ENCODE data around the gene ITPR1.

The ITPR1 gene

GRCh38 chr3:4698125-4698821 is 205.1 kb downstream of the ITPR1 start:
- Histone ChIP-seq H4K8ac (ENCODE audit: low read length) (no peak overlapping the region), H3K9ac (ENCODE audit: low read length) (no peak overlapping the region), H3K27ac (ENCODE audit: low read length, poor library complexity, severe bottlenecking) (no peak overlapping the region), H3K4me1 (ENCODE audit: control insufficient read depth, insufficient read depth, low read depth, low read length) (no peaks in the 10 kb centered on the region), H3K4me3 (ENCODE audit: insufficient read depth in 1 of 2, low read depth in 1 of 2, low read length in 2 of 2) (no peak overlapping the region), H3K23ac (ENCODE audit: low read length in 2 of 2) (no peak overlapping the region), H3K27me3 (ENCODE audit: control insufficient read depth in 1 of 2, insufficient read depth in 1 of 2, low read length in 2 of 2) (no peaks in the 10 kb centered on the region), H2BK12ac (ENCODE audit: low read length in 2 of 2) (no peak overlapping the region), H3K4ac (ENCODE audit: low read depth in 1 of 2, low read length in 2 of 2) (no peak overlapping the region), H3K18ac (ENCODE audit: low read depth in 1 of 2, low read length in 2 of 2) (no peak overlapping the region), H2BK120ac (ENCODE audit: low read depth, low read length) (no peak overlapping the region), H2BK5ac (ENCODE audit: low read depth, low read length, poor library complexity, severe bottlenecking) (no peak overlapping the region), H2AFZ (ENCODE audit: low read depth, low read length) (no peak overlapping the region), H2AK5ac (ENCODE audit: low read length, severe bottlenecking) (no peak overlapping the region), H3K9me3 (ENCODE audit: control insufficient read depth, low read length) (no peaks in the 10 kb centered on the region), H3K79me1 (replicated peaks; ENCODE audit: low read length, poor library complexity, severe bottlenecking) (no peaks in the 10 kb centered on the region), H3K4me2 (ENCODE audit: low read length, poor library complexity, severe bottlenecking) (no peak overlapping the region), H2BK15ac (ENCODE audit: low read depth, poor library complexity, severe bottlenecking) (no peak overlapping the region), H4K91ac (ENCODE audit: low read length) (no peak overlapping the region), H3K36me3 (ENCODE audit: control insufficient read depth in 1 of 2, insufficient read depth in 2 of 2, low read depth in 1 of 2, low read length in 2 of 2) (no peaks in the 10 kb centered on the region), H3K14ac (ENCODE audit: low read length in 2 of 2) (no peak overlapping the region)
- WGBS = no CpG with 5 or more reads among the region's 3 CpGs
- no peak for DNase-seq

- Histone ChIP-seq H4K91ac (ENCODE audit: low read length) (no peak overlapping the region), H3K27me3 (ENCODE audit: control insufficient read depth in 1 of 2, insufficient read depth in 1 of 2, low read length in 2 of 2) (no peaks in the 10 kb centered on the region), H3K9me3 (ENCODE audit: control insufficient read depth, low read length) (no peaks in the 10 kb centered on the region), H3K18ac (ENCODE audit: low read depth in 1 of 2, low read length in 2 of 2) (no peak overlapping the region), H2BK12ac (ENCODE audit: low read length in 2 of 2) (no peak overlapping the region), H3K9ac (ENCODE audit: low read length) (no peak overlapping the region), H2BK5ac (ENCODE audit: low read depth, low read length, poor library complexity, severe bottlenecking) (no peak overlapping the region), H2AFZ (ENCODE audit: low read depth, low read length) (no peak overlapping the region), H3K79me1 (replicated peaks; ENCODE audit: low read length, poor library complexity, severe bottlenecking) (no peaks in the 10 kb centered on the region), H2BK15ac (ENCODE audit: low read depth, poor library complexity, severe bottlenecking) (no peak overlapping the region), H3K4ac (ENCODE audit: low read depth in 1 of 2, low read length in 2 of 2) (no peak overlapping the region), H3K36me3 (ENCODE audit: control insufficient read depth in 1 of 2, insufficient read depth in 2 of 2, low read depth in 1 of 2, low read length in 2 of 2) (no peaks in the 10 kb centered on the region), H2AK5ac (ENCODE audit: low read length, severe bottlenecking) (no peak overlapping the region), H2BK120ac (ENCODE audit: low read depth, low read length) (no peak overlapping the region), H3K14ac (ENCODE audit: low read length in 2 of 2) (no peak overlapping the region), H3K4me2 (ENCODE audit: low read length, poor library complexity, severe bottlenecking) (no peak overlapping the region), H3K23ac (ENCODE audit: low read length in 2 of 2) (no peak overlapping the region), H3K4me1 (ENCODE audit: control insufficient read depth, insufficient read depth, low read depth, low read length) (no peaks in the 10 kb centered on the region), H4K8ac (ENCODE audit: low read length) (no peak overlapping the region), H3K27ac (ENCODE audit: low read length, poor library complexity, severe bottlenecking) (no peak overlapping the region), H3K4me3 (ENCODE audit: insufficient read depth in 1 of 2, low read depth in 1 of 2, low read length in 2 of 2) (no peak overlapping the region)
- DNase-seq = peak; percentile 73
- WGBS = 77% methylated on average over 2 of the region's 3 CpGs
Measured at GRCh38 chr3:4703054-4703480, 209.9 kb downstream of the ITPR1 start.

- Histone ChIP-seq H3K18ac (ENCODE audit: low read depth in 1 of 2, low read length in 2 of 2) (no peak overlapping the region), H3K27me3 (ENCODE audit: control insufficient read depth in 1 of 2, insufficient read depth in 1 of 2, low read length in 2 of 2) (no peaks in the 10 kb centered on the region), H2BK12ac (ENCODE audit: low read length in 2 of 2) (no peak overlapping the region), H3K23ac (ENCODE audit: low read length in 2 of 2) (no peak overlapping the region), H3K4ac (ENCODE audit: low read depth in 1 of 2, low read length in 2 of 2) (no peak overlapping the region), H2AK5ac (ENCODE audit: low read length, severe bottlenecking) (no peak overlapping the region), H4K91ac (ENCODE audit: low read length) (no peak overlapping the region), H3K4me1 (ENCODE audit: control insufficient read depth, insufficient read depth, low read depth, low read length) (no peaks in the 10 kb centered on the region), H3K9me3 (ENCODE audit: control insufficient read depth, low read length) (no peaks in the 10 kb centered on the region), H2BK5ac (ENCODE audit: low read depth, low read length, poor library complexity, severe bottlenecking) (no peak overlapping the region), H3K36me3 (ENCODE audit: control insufficient read depth in 1 of 2, insufficient read depth in 2 of 2, low read depth in 1 of 2, low read length in 2 of 2) (no peaks in the 10 kb centered on the region), H2AFZ (ENCODE audit: low read depth, low read length) (no peak overlapping the region), H4K8ac (ENCODE audit: low read length) (no peak overlapping the region), H3K4me2 (ENCODE audit: low read length, poor library complexity, severe bottlenecking) (no peak overlapping the region), H3K27ac (ENCODE audit: low read length, poor library complexity, severe bottlenecking) (no peak overlapping the region), H3K14ac (ENCODE audit: low read length in 2 of 2) (no peak overlapping the region), H3K4me3 (ENCODE audit: insufficient read depth in 1 of 2, low read depth in 1 of 2, low read length in 2 of 2) (no peak overlapping the region), H3K9ac (ENCODE audit: low read length) (no peak overlapping the region), H3K79me1 (replicated peaks; ENCODE audit: low read length, poor library complexity, severe bottlenecking) (no peaks in the 10 kb centered on the region), H2BK120ac (ENCODE audit: low read depth, low read length) (no peak overlapping the region), H2BK15ac (ENCODE audit: low read depth, poor library complexity, severe bottlenecking) (no peak overlapping the region)
- no peak for DNase-seq
- WGBS = 86% methylated on average over 1 of the region's 4 CpGs
Measured at GRCh38 chr3:4704552-4704951, 211.4 kb downstream of the ITPR1 start.

- Histone ChIP-seq H3K9me3 (ENCODE audit: control insufficient read depth, low read length) (no peaks in the 10 kb centered on the region), H3K4me3 (ENCODE audit: insufficient read depth in 1 of 2, low read depth in 1 of 2, low read length in 2 of 2) (no peak overlapping the region), H3K27me3 (ENCODE audit: control insufficient read depth in 1 of 2, insufficient read depth in 1 of 2, low read length in 2 of 2) (no peaks in the 10 kb centered on the region), H2AK5ac (ENCODE audit: low read length, severe bottlenecking) (no peak overlapping the region), H3K4me1 (ENCODE audit: control insufficient read depth, insufficient read depth, low read depth, low read length) (peaks cover 2% of the 10 kb centered on the region), H3K36me3 (ENCODE audit: control insufficient read depth in 1 of 2, insufficient read depth in 2 of 2, low read depth in 1 of 2, low read length in 2 of 2) (no peaks in the 10 kb centered on the region), H3K4me2 (ENCODE audit: low read length, poor library complexity, severe bottlenecking) (no peak overlapping the region), H3K27ac (ENCODE audit: low read length, poor library complexity, severe bottlenecking) (no peak overlapping the region), H2BK12ac (ENCODE audit: low read length in 2 of 2) (no peak overlapping the region), H3K14ac (ENCODE audit: low read length in 2 of 2) (no peak overlapping the region), H3K79me1 (replicated peaks; ENCODE audit: low read length, poor library complexity, severe bottlenecking) (no peaks in the 10 kb centered on the region), H2BK120ac (ENCODE audit: low read depth, low read length) (no peak overlapping the region), H3K23ac (ENCODE audit: low read length in 2 of 2) (no peak overlapping the region), H3K9ac (ENCODE audit: low read length) (no peak overlapping the region), H4K8ac (ENCODE audit: low read length) (no peak overlapping the region), H4K91ac (ENCODE audit: low read length) (no peak overlapping the region), H2AFZ (ENCODE audit: low read depth, low read length) (no peak overlapping the region), H3K18ac (ENCODE audit: low read depth in 1 of 2, low read length in 2 of 2) (no peak overlapping the region), H3K4ac (ENCODE audit: low read depth in 1 of 2, low read length in 2 of 2) (no peak overlapping the region), H2BK5ac (ENCODE audit: low read depth, low read length, poor library complexity, severe bottlenecking) (no peak overlapping the region), H2BK15ac (ENCODE audit: low read depth, poor library complexity, severe bottlenecking) (no peak overlapping the region)
- WGBS = 99% methylated on average over 4 of the region's 4 CpGs
- DNase-seq = no peak
Measured at GRCh38 chr3:4707324-4707723, 214.2 kb downstream of the ITPR1 start.

All from mesenchymal stem cell (in vitro differentiated cells and primary cell).